ENCODE measurements around the gene PMM1. TPM values are rescaled to one million over a fixed set of nuclear protein-coding genes. Genes with fewer than 3 reads are reported as not detected.
A peak's percentile ranks its signal among the peaks of the same experiment; 100 is the strongest.
"Not testable (repeated sequence)": the region's sequence is repeated elsewhere in the genome, so short reads cannot be mapped to it uniquely, and the experiment has no call there.

PMM1 gene
- total RNA-seq, 1 donor from 2014 or later: 15.1 TPM

DNA sequence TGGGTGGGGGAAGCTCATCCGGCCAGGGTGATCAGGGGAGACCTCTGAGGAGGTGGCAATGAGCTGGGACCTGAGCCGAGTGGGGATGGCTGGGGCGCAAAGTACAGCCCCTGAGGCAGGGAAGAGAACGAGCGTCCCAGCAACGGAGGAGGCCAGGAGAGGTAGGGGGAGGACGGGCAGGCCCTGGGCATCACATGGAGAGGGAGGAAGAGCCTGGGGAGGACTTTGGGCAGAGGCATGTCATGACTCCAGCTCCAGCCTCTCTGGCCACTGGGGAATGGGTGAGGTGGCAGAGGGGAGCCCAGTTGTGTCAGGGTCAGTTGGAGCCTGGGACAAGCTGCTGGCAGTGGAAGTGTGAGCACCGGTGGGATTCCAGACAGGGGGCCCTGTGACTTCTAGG is 11.5 kb downstream of the PMM1 start:
- ChIA-PET CTCF (no interaction called here), POLR2A (interaction anchor here (0.6 to 1.0 kb wide), 2 partner anchors 11 to 12 kb away, joined by 3 to 4 read pairs; partner anchors contain the start of gene PMM1)
- Mint-ChIP-seq H3K27ac (no peak overlapping the region), H3K4me1 (no peaks in the 10 kb centered on the region), H3K36me3 (ENCODE audit: low read depth) (peaks cover 23% of the 10 kb centered on the region), H3K27me3 (no peaks in the 10 kb centered on the region), H3K9me3 (no peaks in the 10 kb centered on the region), H3K4me3 (no peak overlapping the region)
- DNase-seq: no peak
- intact Hi-C loops (cut with micrococcal nuclease): no loop called here
- no peak for ATAC-seq (ENCODE audit: low read depth)
- TF ChIP-seq, protein P1, sequence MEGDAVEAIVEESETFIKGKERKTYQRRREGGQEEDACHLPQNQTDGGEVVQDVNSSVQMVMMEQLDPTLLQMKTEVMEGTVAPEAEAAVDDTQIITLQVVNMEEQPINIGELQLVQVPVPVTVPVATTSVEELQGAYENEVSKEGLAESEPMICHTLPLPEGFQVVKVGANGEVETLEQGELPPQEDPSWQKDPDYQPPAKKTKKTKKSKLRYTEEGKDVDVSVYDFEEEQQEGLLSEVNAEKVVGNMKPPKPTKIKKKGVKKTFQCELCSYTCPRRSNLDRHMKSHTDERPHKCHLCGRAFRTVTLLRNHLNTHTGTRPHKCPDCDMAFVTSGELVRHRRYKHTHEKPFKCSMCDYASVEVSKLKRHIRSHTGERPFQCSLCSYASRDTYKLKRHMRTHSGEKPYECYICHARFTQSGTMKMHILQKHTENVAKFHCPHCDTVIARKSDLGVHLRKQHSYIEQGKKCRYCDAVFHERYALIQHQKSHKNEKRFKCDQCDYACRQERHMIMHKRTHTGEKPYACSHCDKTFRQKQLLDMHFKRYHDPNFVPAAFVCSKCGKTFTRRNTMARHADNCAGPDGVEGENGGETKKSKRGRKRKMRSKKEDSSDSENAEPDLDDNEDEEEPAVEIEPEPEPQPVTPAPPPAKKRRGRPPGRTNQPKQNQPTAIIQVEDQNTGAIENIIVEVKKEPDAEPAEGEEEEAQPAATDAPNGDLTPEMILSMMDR (IDR thresholded peaks at IDR 0.05): no peak

DNA sequence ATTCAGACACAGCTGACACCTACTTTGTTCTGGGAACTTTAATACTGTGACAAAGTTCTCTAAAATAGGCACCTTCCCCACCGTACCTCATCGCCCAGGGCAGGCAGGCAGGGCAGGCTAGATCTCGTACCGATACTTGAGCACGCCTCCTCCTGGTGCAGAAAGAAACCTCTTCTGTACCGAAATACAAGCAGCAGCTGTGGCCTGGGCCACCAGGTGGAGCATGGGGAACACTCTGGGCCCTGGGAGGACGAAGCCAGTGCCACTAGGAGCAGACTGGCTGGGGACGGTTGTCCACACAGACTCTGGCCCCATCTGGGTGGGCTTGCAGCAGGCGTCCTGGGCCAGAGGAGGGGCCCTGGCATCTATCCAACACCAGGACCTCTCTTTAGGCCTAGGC is 12.8 kb downstream of the PMM1 start:
- Mint-ChIP-seq H3K27ac (no peak overlapping the region), H3K4me3 (no peak overlapping the region), H3K9me3 (no peaks in the 10 kb centered on the region), H3K36me3 (ENCODE audit: low read depth) (peaks cover 14% of the 10 kb centered on the region), H3K27me3 (no peaks in the 10 kb centered on the region), H3K4me1 (no peaks in the 10 kb centered on the region)
- ChIA-PET POLR2A (interaction anchor here (0.8 to 1.2 kb wide), 2 partner anchors 13 to 44 kb away, joined by 3 to 4 read pairs; partner anchors contain the start of genes DESI1, PMM1 and XRCC6), CTCF (interaction anchor here (1.1 kb wide), 1 partner anchor 21 kb away, joined by 3 read pairs; no protein-coding TSS in a partner anchor)
- DNase-seq (no peak), ATAC-seq (ENCODE audit: low read depth) (peak; percentile 60)
- intact Hi-C loops (cut with micrococcal nuclease): no loop called here
- TF ChIP-seq, protein P1 (IDR thresholded peaks at IDR 0.05): no peak

DNA sequence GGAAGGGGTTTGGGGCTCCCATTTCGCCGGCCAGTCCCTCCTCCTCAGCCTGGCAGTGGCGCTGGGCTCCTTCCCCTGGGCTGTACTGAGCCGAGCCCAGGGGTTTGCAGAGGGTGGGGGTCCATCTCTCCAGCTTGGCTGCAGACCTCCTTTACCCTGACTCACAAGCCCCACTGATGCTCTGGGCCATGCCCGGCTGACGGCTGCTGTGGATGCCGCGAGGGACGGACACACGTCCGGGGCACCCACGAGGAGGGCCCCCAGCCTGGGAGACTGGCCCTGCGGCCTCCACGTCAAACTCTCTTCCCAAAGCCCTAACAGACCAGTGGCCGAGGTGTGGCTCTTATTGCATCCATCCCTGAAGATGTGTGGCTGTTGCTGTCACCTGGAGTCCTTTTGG is 14.1 kb downstream of the PMM1 start:
- CTCF ChIA-PET: no interaction called here

DNA sequence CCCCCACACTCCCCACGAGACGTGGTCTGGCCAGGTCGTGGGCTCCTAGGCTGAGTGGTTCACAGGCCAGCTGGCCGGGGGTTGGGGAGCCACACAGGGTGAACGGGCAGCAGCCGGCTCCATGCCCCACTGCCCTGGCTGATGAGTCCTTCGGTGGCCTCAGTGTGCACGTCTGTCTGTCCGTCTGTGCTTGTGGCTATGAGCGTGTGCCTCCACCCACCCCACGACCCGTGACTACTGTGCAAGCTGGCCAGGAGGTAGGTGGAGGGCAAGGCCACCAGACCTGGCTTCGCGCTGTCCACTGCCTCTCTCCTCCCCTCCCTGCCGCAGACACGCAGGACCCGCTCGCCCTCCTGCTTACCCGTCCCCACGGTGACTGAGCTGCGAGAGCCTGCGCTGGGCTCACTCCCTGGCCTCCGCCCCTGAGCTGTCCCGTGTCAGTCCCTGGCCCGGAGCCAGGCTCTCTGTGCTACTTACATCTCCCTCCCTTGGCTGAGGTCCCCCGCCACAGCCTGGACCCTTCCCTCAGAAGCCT is 14.7 kb downstream of the PMM1 start:
- CTCF ChIA-PET: no interaction called here
- Mint-ChIP-seq H3K4me1 (no peaks in the 10 kb centered on the region), H3K27me3 (no peaks in the 10 kb centered on the region), H3K4me3 (no peak overlapping the region), H3K36me3 (ENCODE audit: low read depth) (peaks cover 12% of the 10 kb centered on the region), H3K9me3 (no peaks in the 10 kb centered on the region), H3K27ac (no peak overlapping the region)
- intact Hi-C loops (cut with micrococcal nuclease): no loop called here
- DNase-seq (no peak), ATAC-seq (ENCODE audit: low read depth) (no peak)
- POLR2A ChIA-PET: interaction anchor here (0.9 to 1.5 kb wide), 2 partner anchors 15 to 46 kb away, joined by 3 read pairs; partner anchors contain the start of genes DESI1, PMM1 and XRCC6
- TF ChIP-seq, protein P1 (IDR thresholded peaks at IDR 0.05): no peak

More for the DNA sequence above, 14.1 kb downstream of the PMM1 start:
- POLR2A ChIA-PET: no interaction called here
- DNase-seq (no peak), ATAC-seq (ENCODE audit: low read depth) (no peak)
- no peak overlapping the region for H3K4me3 Mint-ChIP-seq
- H3K27me3 Mint-ChIP-seq: no peaks in the 10 kb centered on the region
- H3K27ac Mint-ChIP-seq: no peak overlapping the region
- H3K36me3 Mint-ChIP-seq (ENCODE audit: low read depth): peaks cover 14% of the 10 kb centered on the region
- H3K4me1 Mint-ChIP-seq: no peaks in the 10 kb centered on the region
- TF ChIP-seq, protein P1 (IDR thresholded peaks at IDR 0.05): no peak
- intact Hi-C loops (cut with micrococcal nuclease): no loop called here
- H3K9me3 Mint-ChIP-seq: no peaks in the 10 kb centered on the region

DNA sequence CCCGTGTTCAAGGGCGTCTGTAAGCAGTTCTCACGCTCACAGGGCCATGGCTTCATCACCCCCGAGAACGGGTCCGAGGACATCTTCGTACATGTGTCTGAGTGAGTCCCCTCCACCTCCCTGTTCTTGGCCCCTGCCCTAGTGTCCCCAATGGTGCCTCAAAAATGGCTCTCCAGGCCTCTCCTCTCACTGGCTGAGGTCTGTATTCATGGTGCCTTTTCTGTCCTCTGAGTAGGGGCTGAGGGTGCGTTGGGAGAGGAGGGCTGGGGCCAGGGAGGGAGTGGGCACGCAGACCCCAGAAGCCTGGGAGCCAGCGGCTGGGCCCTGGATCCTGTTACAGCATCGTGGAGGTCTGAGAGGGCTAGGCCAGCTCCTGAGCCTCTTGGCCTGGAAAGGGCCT is 16.0 kb downstream of the PMM1 start:
- peaks cover 9% of the 10 kb centered on the region for H3K36me3 Mint-ChIP-seq (ENCODE audit: low read depth)
- intact Hi-C loops (cut with micrococcal nuclease): no loop called here
- H3K4me3 Mint-ChIP-seq: no peak overlapping the region
- DNase-seq (no peak), ATAC-seq (ENCODE audit: low read depth) (no peak)
- H3K27ac Mint-ChIP-seq: no peak overlapping the region
- no peaks in the 10 kb centered on the region for H3K9me3 Mint-ChIP-seq
- H3K4me1 Mint-ChIP-seq: no peaks in the 10 kb centered on the region
- no peaks in the 10 kb centered on the region for H3K27me3 Mint-ChIP-seq
- ChIA-PET CTCF (no interaction called here), POLR2A (interaction anchor here (1.5 kb wide), 1 partner anchor 48 kb away, joined by 3 read pairs; the partner anchor contains the start of genes DESI1 and XRCC6)
- TF ChIP-seq, protein P1 (IDR thresholded peaks at IDR 0.05): no peak

DNA sequence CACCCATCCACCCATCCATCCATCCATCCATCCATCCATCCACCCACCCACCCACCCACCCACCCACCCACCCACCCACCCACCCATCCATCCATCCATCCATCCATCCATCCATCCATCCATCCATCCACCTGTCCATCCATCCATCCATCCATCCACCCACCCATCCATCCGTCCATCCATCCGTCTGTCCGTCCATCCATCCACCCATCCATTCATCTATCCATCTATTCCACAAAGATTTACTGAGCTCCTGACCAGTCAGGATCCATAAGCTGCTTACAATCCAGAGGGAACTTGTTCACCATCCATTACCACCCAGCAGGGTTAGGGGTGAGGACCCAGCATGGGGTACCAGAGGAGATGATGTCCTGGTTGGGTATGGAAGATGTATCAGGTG is 17.3 kb downstream of the PMM1 start:
- H3K27me3 Mint-ChIP-seq; intact Hi-C loops (cut with micrococcal nuclease); H3K27ac Mint-ChIP-seq; H3K36me3 Mint-ChIP-seq (ENCODE audit: low read depth); H3K9me3 Mint-ChIP-seq; H3K4me1 Mint-ChIP-seq; ATAC-seq (ENCODE audit: low read depth); H3K4me3 Mint-ChIP-seq; CTCF ChIA-PET; DNase-seq: not testable (repeated sequence)
- POLR2A ChIA-PET: interaction anchor here (0.6 to 0.7 kb wide), 2 partner anchors 87 to 523 kb away, joined by 3 to 4 read pairs; no protein-coding TSS in a partner anchor

Measured in activated B cell treated with CpG ODN at 0.5 μM for 24 hours (primary cell).